ENCODE data around the gene SCAF4. TPM values are rescaled to one million over a fixed set of nuclear protein-coding genes. Genes with fewer than 3 reads are reported as not detected.
A peak's percentile ranks its signal among the peaks of the same experiment; 100 is the strongest.

The SCAF4 gene
- polyA plus RNA-seq, 1 of the 3 experiments (the other 2 are of a cell fraction) = 8.5 TPM

- peaks cover 0 to 4% of the 10 kb centered on the region in 2 experiments; a peak in 1 of 4 replicates for H3K4me1 ChIP-seq (ENCODE audit: control insufficient read depth in 1 of 2, insufficient read depth in 2 of 2, low read depth in 1 of 2, low read length in 1 of 2)
- ChIA-PET CTCF (interaction anchor here (0.6 to 0.9 kb wide), 3 partner anchors 29 to 1369 kb away, joined by 3 read pairs; no protein-coding TSS in a partner anchor), POLR2A (no interaction called here)
- no peaks in the 10 kb centered on the region for H3K36me3 ChIP-seq (replicated peaks in 1 of 2; ENCODE audit: control insufficient read depth in 1 of 2, insufficient read depth in 2 of 2, low read length in 1 of 2)
- H3K27me3 ChIP-seq (ENCODE audit: insufficient read depth) = no peaks in the 10 kb centered on the region
- H3F3A ChIP-seq (replicated peaks; ENCODE audit: insufficient read depth) = no peaks in the 10 kb centered on the region
- H3K79me2 ChIP-seq (ENCODE audit: insufficient read depth) = no peaks in the 10 kb centered on the region
- no peaks in the 10 kb centered on the region for H3K9me2 ChIP-seq
- H2AFZ ChIP-seq (ENCODE audit: low read depth) = no peak overlapping the region
- H3K4me3 ChIP-seq (ENCODE audit: low read depth in 2 of 2, low read length in 1 of 2) = no peak overlapping the region
- no peak for TF ChIP-seq MXI1 (IDR thresholded peaks at IDR 0.05; ENCODE audit: low read depth, low read length)
- peak; percentile 78 for TF ChIP-seq TCF12 (IDR thresholded peaks at IDR 0.05)
- peak; percentile 64; the same call in 1 of the 2 replicates for TF ChIP-seq FOSL2 (IDR thresholded peaks at IDR 0.05; ENCODE audit: borderline replicate concordance, low read depth)
- 0 out of 2 replicates have a peak, but pooled peaks have one; percentile 40 for TF ChIP-seq JUND (IDR thresholded peaks at IDR 0.05)
- TF ChIP-seq PBX3 (IDR thresholded peaks at IDR 0.05) = peak; percentile 68
- no peak for TF ChIP-seq CHD2 (IDR thresholded peaks at IDR 0.05; ENCODE audit: low read length, partially characterized antibody)
- H3K9ac ChIP-seq = no peak overlapping the region
- no peak overlapping the region for H3K27ac ChIP-seq (ENCODE audit: low read depth in 2 of 2, low read length in 1 of 2)
- H3K9me3 ChIP-seq = no peaks in the 10 kb centered on the region
- no peaks in the 10 kb centered on the region for H4K20me1 ChIP-seq (ENCODE audit: insufficient read depth)
- no peak for DNase-seq
- H3K4me2 ChIP-seq = no peak overlapping the region
- WGBS (ENCODE audit: low lambda C conversion rate) = 46% methylated on average over 4 of the region's 4 CpGs
Observed at GRCh38 chr21:31752352-31752751, 20.4 kb upstream of the SCAF4 start.

DNA sequence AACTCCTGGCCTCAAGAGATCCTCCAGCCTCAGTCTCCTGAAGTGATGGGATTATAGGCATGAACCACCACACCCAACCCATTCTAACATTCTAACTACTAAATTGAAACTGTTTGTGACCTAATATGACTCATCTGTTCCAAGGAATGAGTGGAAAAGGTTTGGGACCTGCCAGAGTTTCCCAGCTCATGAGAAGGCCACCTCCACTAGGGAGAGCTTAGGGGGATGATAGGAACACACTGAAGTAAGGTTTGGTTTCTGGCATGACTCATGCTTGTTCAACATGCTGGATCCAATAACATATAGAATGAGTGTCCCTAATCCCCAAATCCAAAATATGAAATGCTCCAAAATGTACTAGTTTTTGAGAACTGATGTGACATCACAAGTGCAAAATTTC lies 18.9 kb upstream of the SCAF4 start:
- DNase-seq = no peak
- CTCF ChIA-PET = interaction anchor here (1.0 kb wide), 1 partner anchor 35 kb away, joined by 3 read pairs; no protein-coding TSS in a partner anchor
- Histone ChIP-seq H3K36me3 (replicated peaks in 1 of 2; ENCODE audit: control insufficient read depth in 1 of 2, insufficient read depth in 2 of 2, low read length in 1 of 2) (no peaks in the 10 kb centered on the region), H3K27me3 (ENCODE audit: insufficient read depth) (no peaks in the 10 kb centered on the region), H4K20me1 (ENCODE audit: insufficient read depth) (no peaks in the 10 kb centered on the region), H3K9me3 (no peaks in the 10 kb centered on the region), H3K9me2 (no peaks in the 10 kb centered on the region), H3K79me2 (ENCODE audit: insufficient read depth) (no peaks in the 10 kb centered on the region), H3K4me2 (no peak overlapping the region), H3K9ac (no peak overlapping the region), H2AFZ (ENCODE audit: low read depth) (no peak overlapping the region), H3K4me3 (ENCODE audit: low read depth in 2 of 2, low read length in 1 of 2) (no peak overlapping the region), H3F3A (replicated peaks; ENCODE audit: insufficient read depth) (no peaks in the 10 kb centered on the region), H3K4me1 (ENCODE audit: control insufficient read depth in 1 of 2, insufficient read depth in 2 of 2, low read depth in 1 of 2, low read length in 1 of 2) (peaks cover 0 to 4% of the 10 kb centered on the region in 2 experiments; a peak in 1 of 4 replicates), H3K27ac (ENCODE audit: low read depth in 2 of 2, low read length in 1 of 2) (no peak overlapping the region)
- TF ChIP-seq SMC3 (IDR thresholded peaks at IDR 0.05; ENCODE audit: low read depth, low read length) (no peak), YY1 (IDR thresholded peaks at IDR 0.05; ENCODE audit: low read depth) (no peak), RFX5 (IDR thresholded peaks at IDR 0.05; ENCODE audit: low read length) (no peak), RAD21 (IDR thresholded peaks at IDR 0.05; ENCODE audit: low read length) (no peak), MXI1 (IDR thresholded peaks at IDR 0.05; ENCODE audit: low read depth, low read length) (no peak), CHD2 (IDR thresholded peaks at IDR 0.05; ENCODE audit: low read length, partially characterized antibody) (no peak), GATA2 (CRISPR knock-in tag; IDR thresholded peaks at IDR 0.05) (no peak), EP300 (IDR thresholded peaks at IDR 0.05; ENCODE audit: borderline replicate concordance in 1 of 2, low read depth in 1 of 2, low read length in 1 of 2) (no peak), SIN3A (IDR thresholded peaks at IDR 0.05; ENCODE audit: borderline replicate concordance, low read depth, low read length) (no peak), GABPA (IDR thresholded peaks at IDR 0.05; ENCODE audit: low read depth) (no peak), EZH2phosphoT487 (IDR thresholded peaks at IDR 0.05; ENCODE audit: borderline replicate concordance, low read depth) (no peak), POLR2AphosphoS5 (IDR thresholded peaks at IDR 0.05; ENCODE audit: low read depth, low read length) (no peak)
- TF ChIP-seq, protein P1, sequence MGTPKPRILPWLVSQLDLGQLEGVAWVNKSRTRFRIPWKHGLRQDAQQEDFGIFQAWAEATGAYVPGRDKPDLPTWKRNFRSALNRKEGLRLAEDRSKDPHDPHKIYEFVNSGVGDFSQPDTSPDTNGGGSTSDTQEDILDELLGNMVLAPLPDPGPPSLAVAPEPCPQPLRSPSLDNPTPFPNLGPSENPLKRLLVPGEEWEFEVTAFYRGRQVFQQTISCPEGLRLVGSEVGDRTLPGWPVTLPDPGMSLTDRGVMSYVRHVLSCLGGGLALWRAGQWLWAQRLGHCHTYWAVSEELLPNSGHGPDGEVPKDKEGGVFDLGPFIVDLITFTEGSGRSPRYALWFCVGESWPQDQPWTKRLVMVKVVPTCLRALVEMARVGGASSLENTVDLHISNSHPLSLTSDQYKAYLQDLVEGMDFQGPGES (IDR thresholded peaks at IDR 0.05; ENCODE audit: low read depth, low read length) = no peak
- POLR2A ChIA-PET = no interaction called here

Data from SK-N-SH (cell line).